Measurements from ENCODE around the gene CD81. TPM values are rescaled to one million over a fixed set of nuclear protein-coding genes. Genes with fewer than 3 reads are reported as not detected.
A peak's percentile ranks its signal among the peaks of the same experiment; 100 is the strongest.

The CD81 gene
- total RNA-seq, 1 experiment from 2014 or later, result 134 TPM

DNA sequence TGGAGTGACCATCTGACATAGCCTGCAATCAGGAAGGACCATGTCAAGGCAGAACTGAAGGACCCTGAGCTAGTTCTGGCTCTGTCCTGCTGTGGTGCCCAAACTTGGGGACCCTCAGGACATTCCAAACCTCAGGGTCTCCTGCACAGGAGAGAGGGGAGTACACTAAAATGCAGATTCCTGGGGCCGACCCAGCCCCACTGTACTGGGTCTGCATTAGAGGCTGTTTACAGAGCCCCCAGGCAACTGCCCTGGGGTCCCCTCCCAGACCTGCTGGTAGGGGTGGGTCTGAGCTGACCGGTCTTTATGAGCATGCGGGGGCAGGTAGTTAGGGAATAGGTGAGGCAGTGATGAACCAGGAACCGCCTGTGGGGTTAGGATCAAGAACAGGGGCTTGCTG is 60.4 kb downstream of the CD81 start:
- in situ Hi-C loops (cut with HindIII; ENCODE audit: low pct_unique_long_range_greater_than_20kb, low sequenced_read_pairs), result no loop called here
- no peak for DNase-seq (ENCODE audit: low read depth)

GRCh38 chr11:2439820-2440219 is 62.7 kb downstream of the CD81 start:
- in situ Hi-C loops (cut with HindIII; ENCODE audit: low pct_unique_long_range_greater_than_20kb, low sequenced_read_pairs), result no loop called here
- no peak for DNase-seq (ENCODE audit: low read depth)

GRCh38 chr11:2440646-2441045 is 63.5 kb downstream of the CD81 start:
- in situ Hi-C loops (cut with HindIII; ENCODE audit: low pct_unique_long_range_greater_than_20kb, low sequenced_read_pairs), result no loop called here
- DNase-seq (ENCODE audit: low read depth), result no peak

DNA sequence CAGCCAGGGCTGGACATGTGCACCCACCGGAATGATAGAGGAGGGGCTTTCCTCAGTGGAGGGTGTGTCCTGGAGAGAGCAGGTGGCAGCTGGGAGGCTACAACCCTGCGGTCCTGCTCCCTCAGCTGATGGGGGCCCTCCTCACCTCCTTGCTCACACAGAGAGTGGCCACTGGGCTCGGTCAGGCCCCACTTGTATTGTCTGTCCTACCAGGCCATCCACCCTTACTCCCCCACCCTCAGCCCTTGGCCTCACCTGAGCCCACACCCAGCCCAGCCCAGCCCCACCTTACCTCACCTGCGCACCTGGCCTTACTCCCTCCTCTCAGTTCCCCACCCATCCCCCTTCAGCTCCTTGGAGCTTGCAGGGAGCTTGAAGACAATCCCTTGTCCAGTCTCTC is 64.1 kb downstream of the CD81 start:
- DNase-seq (ENCODE audit: low read depth), result no peak
- in situ Hi-C loops (cut with HindIII; ENCODE audit: low pct_unique_long_range_greater_than_20kb, low sequenced_read_pairs), result no loop called here

- no peak for DNase-seq (ENCODE audit: low read depth)
- in situ Hi-C loops (cut with HindIII; ENCODE audit: low pct_unique_long_range_greater_than_20kb, low sequenced_read_pairs), result no loop called here
These were observed 65.5 kb downstream of the CD81 start for GRCh38 chr11:2442589-2442988.

DNA sequence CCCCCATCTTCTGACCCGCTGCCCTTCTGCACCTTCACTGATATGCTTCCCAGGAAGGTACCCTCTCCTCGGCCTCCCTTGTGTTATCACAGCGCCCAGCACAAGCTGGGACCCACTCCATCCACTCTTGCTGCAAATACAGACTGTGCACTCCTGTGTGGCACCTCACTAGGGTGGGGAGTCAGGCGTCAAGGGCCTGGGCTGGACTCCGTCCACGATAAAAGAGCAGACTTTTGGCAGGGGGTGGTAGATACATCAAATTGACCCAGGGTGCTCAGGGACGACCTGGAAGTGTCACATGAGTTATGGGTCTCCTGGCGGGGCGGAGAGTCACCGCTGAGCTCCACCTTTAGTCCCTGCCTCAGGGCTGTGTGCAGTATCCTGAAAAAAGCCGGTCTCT is 66.3 kb downstream of the CD81 start:
- in situ Hi-C loops (cut with HindIII; ENCODE audit: low pct_unique_long_range_greater_than_20kb, low sequenced_read_pairs), result no loop called here
- no peak for DNase-seq (ENCODE audit: low read depth)

DNA sequence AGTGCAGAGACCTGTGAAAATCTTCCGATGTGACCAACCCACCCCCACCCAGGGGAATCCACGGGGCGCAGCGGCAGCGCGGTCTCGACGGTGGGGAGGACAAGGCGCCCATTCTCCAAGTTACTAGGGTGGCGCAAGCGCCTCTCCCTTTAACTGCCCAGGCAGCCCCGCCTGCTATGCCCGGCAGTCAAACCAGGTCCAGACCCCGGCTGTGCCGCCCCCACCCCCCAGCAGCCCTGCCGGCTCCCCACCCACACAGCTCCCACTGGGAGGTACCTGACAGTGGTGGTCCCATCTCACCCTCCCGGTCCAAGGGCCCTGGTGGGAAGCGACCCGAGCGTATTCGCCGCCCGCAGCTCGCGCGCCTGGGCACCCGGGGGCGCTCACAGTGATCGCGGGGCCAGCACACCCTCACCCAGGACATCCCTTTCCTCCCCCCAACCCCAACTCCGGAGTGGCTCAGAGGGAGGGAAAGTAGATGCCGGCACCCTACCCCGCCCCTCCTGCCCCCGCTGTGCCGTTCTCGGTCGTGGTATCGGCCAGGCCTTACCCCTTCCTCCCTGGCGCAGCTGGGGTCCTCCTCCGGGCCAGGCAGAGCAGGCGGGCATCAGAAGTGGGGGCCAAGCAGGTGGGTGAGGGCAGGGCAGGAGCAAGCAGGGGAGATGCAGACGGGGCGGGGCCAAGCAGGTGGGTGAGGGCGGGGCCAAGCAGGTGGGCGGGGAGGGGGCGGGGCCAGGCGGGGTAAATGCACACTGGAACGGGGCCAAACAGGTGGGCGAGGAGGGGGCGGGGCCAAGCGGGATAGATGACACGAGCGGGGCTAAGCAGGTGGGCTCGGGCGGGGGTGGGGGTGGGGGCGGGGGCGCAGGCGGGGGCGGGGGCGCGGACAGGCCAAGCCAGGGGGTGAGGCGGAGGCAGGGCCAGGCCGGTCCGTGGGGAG is 67.0 kb downstream of the CD81 start, which contains the start of gene TRPM5:
Gene TRPM5, minus strand, starts transcription at position 634 of the 940 bp plus-strand sequence. CDS start 21,478 bp downstream, outside the sequence.
- in situ Hi-C loops (cut with HindIII; ENCODE audit: low pct_unique_long_range_greater_than_20kb, low sequenced_read_pairs), result no loop called here
- DNase-seq (ENCODE audit: low read depth), result no peak

GRCh38 chr11:2444821-2445745 is 68.0 kb downstream of the CD81 start, which contains the start of gene KCNQ1:
Gene KCNQ1, plus strand, starts transcription at chr11:2445008. Its CDS starts 91 bp downstream, at chr11:2445099.
- in situ Hi-C loops (cut with HindIII; ENCODE audit: low pct_unique_long_range_greater_than_20kb, low sequenced_read_pairs), result no loop called here
- DNase-seq (ENCODE audit: low read depth), result peak; percentile 14

- DNase-seq (ENCODE audit: low read depth), result no peak
- in situ Hi-C loops (cut with HindIII; ENCODE audit: low pct_unique_long_range_greater_than_20kb, low sequenced_read_pairs), result no loop called here
These were observed 68.8 kb downstream of the CD81 start for GRCh38 chr11:2445746-2446551.

DNA sequence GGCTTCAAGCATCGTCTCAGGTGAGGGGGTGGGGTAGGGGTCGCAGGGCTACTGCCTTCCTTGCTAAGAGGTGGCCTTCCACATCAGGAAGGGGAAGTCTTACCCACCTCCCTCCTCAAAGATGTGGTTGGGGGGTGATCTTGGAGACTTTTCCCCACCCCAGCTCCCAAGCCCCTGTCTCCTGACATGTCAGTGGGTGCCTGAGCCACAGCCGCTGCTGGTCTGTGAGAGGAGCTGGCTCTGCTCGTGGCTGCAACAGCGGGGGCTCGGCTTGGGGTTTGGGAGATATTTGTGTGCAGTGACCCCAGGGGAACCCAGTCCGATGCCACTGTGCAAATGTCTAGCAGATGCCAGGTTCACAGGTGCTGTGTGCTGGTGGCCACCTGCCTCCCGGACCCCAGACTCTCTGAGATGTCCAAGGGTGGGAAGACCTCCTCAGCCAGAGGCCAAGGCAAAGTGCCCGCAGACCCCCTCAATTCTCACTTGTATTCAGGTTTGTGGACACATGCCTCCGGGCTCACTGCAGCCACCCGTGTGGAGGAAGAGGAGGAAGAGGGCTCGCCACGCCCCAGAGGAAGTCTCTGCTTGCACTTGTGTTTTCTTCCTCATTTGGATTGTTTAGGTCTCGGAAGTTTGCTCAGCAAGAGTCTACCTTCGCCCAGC is 69.6 kb downstream of the CD81 start:
- DNase-seq (ENCODE audit: low read depth), result no peak
- in situ Hi-C loops (cut with HindIII; ENCODE audit: low pct_unique_long_range_greater_than_20kb, low sequenced_read_pairs), result no loop called here

Other genes starting within 250 kb of the CD81 start
- gene IGF2, start 237.9 kb upstream of the CD81 start, total RNA-seq (2014; rRNA removed; shearing (Covaris generic); ENCODE audit: low replicate concordance), result 2.3 and 5.6 TPM in 2 replicates
- not detected in 2 replicates for gene INS, start 216.1 kb upstream of the CD81 start, total RNA-seq (2014; rRNA removed; shearing (Covaris generic); ENCODE audit: low replicate concordance)
- not detected in 2 replicates for gene TH, start 205.5 kb upstream of the CD81 start, total RNA-seq (2014; rRNA removed; shearing (Covaris generic); ENCODE audit: low replicate concordance)
- gene ASCL2, start 106.7 kb upstream of the CD81 start, total RNA-seq (2014; rRNA removed; shearing (Covaris generic); ENCODE audit: low replicate concordance), result not detected in 2 replicates
- 0.68 TPM in 1 of 2 replicates, not detected in the other for gene C11orf21, start 75.4 kb upstream of the CD81 start, total RNA-seq (2014; rRNA removed; shearing (Covaris generic); ENCODE audit: low replicate concordance)
- not detected in 2 replicates for gene TSPAN32, start 75.3 kb upstream of the CD81 start, total RNA-seq (2014; rRNA removed; shearing (Covaris generic); ENCODE audit: low replicate concordance)
- gene TSSC4, start 23.4 kb downstream of the CD81 start, total RNA-seq (2014; rRNA removed; shearing (Covaris generic); ENCODE audit: low replicate concordance), result 70.5 and 107 TPM in 2 replicates
- not detected in 2 replicates for gene TRPM5, start 67.2 kb downstream of the CD81 start, total RNA-seq (2014; rRNA removed; shearing (Covaris generic); ENCODE audit: low replicate concordance)
- gene KCNQ1, start 67.7 kb downstream of the CD81 start, total RNA-seq (2014; rRNA removed; shearing (Covaris generic); ENCODE audit: low replicate concordance), result 3.9 TPM in 1 of 2 replicates, not detected in the other